ENCODE results near the gene IL17RE.

The IL17RE gene

GRCh38 chr3:9917820-9918219 is 15.2 kb downstream of the IL17RE start:
- TF ChIP-seq CTCF (IDR thresholded peaks at IDR 0.05), result no peak
- H3K36me3 Mint-ChIP-seq (ENCODE audit: low read depth), result no peaks in the 10 kb centered on the region
- H3K27me3 Mint-ChIP-seq (ENCODE audit: low read depth, poor library complexity), result peaks cover 14% of the 10 kb centered on the region
- H3K4me3 Mint-ChIP-seq, result peak overlapping the region; percentile 62
- peaks cover 24% of the 10 kb centered on the region for H3K4me1 Mint-ChIP-seq
- no peaks in the 10 kb centered on the region for H3K9me3 Mint-ChIP-seq
- DNase-seq, result no peak
- no peak overlapping the region for H3K27ac Mint-ChIP-seq

DNA sequence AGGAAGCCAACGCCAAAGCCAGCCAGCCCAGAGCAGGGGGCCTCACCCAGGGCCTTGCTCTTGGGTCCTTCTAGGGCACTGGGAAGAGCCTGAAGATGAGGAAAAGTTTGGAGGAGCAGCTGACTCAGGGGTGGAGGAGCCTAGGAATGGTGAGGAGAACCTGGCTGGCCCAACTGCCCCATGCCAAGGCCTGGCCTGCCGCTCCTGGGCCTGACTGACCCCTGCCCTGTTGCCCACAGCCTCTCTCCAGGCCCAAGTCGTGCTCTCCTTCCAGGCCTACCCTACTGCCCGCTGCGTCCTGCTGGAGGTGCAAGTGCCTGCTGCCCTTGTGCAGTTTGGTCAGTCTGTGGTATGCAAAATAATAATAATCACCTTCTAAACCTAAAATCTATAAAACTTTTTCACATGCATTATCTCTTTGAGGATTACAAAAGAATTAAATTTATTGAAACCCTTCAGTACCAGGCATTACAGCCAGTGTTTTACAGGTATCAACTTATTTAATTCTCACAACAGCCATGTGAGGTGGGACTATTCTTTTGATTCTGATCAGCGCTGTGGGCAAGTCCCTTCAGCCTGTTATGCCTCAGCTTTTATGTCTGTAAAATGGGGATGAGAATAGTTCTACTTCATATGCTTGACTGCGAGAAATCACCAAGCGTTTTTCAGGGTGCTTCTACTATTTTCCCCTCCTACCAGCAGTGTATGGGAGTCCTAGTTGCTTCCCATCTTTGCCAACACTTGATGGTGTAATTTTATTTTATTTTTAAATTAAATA is 15.8 kb downstream of the IL17RE start:
- Mint-ChIP-seq H3K36me3 (ENCODE audit: low read depth) (no peaks in the 10 kb centered on the region), H3K4me3 (no peak overlapping the region), H3K9me3 (no peaks in the 10 kb centered on the region), H3K27me3 (ENCODE audit: low read depth, poor library complexity) (peaks cover 14% of the 10 kb centered on the region), H3K27ac (no peak overlapping the region), H3K4me1 (peaks cover 24% of the 10 kb centered on the region)
- DNase-seq, result no peak
- no peak for TF ChIP-seq CTCF (IDR thresholded peaks at IDR 0.05)

GRCh38 chr3:9928158-9928557 is 25.5 kb downstream of the IL17RE start:
- peaks cover 20% of the 10 kb centered on the region for H3K27me3 Mint-ChIP-seq (ENCODE audit: low read depth, poor library complexity)
- H3K4me3 Mint-ChIP-seq, result no peak overlapping the region
- no peak for TF ChIP-seq CTCF (IDR thresholded peaks at IDR 0.05)
- H3K36me3 Mint-ChIP-seq (ENCODE audit: low read depth), result peaks cover 10% of the 10 kb centered on the region
- H3K27ac Mint-ChIP-seq, result no peak overlapping the region
- no peaks in the 10 kb centered on the region for H3K4me1 Mint-ChIP-seq
- H3K9me3 Mint-ChIP-seq, result no peaks in the 10 kb centered on the region
- no peak for DNase-seq

DNA sequence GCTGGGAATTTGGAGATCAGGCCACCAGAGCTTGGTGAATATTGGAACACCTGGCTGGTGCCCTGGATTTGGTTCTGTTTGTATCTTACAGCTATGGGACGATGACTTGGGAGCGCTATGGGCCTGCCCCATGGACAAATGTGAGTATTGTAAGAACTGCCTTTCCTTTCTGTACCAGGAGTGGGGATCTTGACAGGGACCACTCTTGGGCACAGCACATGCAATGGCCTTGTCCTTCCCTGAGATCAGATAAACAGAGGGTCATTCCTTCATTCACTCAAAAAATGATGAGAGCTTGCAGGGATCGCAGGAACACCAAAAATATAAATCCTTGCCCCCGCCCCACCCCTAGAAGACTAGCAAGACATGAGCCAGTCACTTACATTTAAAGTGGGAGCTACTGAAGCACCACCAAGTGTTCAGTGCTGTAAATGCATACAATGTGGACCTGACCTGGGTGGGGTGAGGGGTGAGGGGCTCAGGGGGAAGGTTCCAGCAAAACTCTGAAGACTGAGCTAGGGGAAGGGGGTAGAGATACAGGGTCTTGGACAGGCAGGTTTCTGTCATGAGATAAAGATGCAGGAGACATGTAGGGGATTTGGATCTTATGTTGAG is 28.3 kb downstream of the IL17RE start:
- H3K27ac Mint-ChIP-seq, result no peak overlapping the region
- H3K4me1 Mint-ChIP-seq, result peaks cover 21% of the 10 kb centered on the region
- DNase-seq, result no peak
- no peak for TF ChIP-seq CTCF (IDR thresholded peaks at IDR 0.05)
- peaks cover 21% of the 10 kb centered on the region for H3K27me3 Mint-ChIP-seq (ENCODE audit: low read depth, poor library complexity)
- no peaks in the 10 kb centered on the region for H3K9me3 Mint-ChIP-seq
- peaks cover 10% of the 10 kb centered on the region for H3K36me3 Mint-ChIP-seq (ENCODE audit: low read depth)
- no peak overlapping the region for H3K4me3 Mint-ChIP-seq

GRCh38 chr3:9932535-9932842 is 29.8 kb downstream of the IL17RE start:
- H3K9me3 Mint-ChIP-seq, result no peaks in the 10 kb centered on the region
- no peak overlapping the region for H3K27ac Mint-ChIP-seq
- peaks cover 21% of the 10 kb centered on the region for H3K27me3 Mint-ChIP-seq (ENCODE audit: low read depth, poor library complexity)
- H3K4me3 Mint-ChIP-seq, result peak overlapping the region; percentile 67
- no peak for DNase-seq
- H3K36me3 Mint-ChIP-seq (ENCODE audit: low read depth), result peaks cover 14% of the 10 kb centered on the region
- no peak for TF ChIP-seq CTCF (IDR thresholded peaks at IDR 0.05)
- H3K4me1 Mint-ChIP-seq, result peaks cover 21% of the 10 kb centered on the region

All from nephron progenitor cell (in vitro differentiated cells).